SU-DHL-6 (cell line): Measurements from ENCODE around the gene PCDHA4.
"Not testable (repeated sequence)": the region's sequence is repeated elsewhere in the genome, so short reads cannot be mapped to it uniquely, and the experiment has no call there.

ENCODE experiments used
- H2AFZ ChIP-seq: fragments of 200-600 bp; sonication (generic); 2 replicates; pipeline ENCODE4 v1.6.1; 2014; ENCODE audit warnings: low read depth, mild to moderate bottlenecking, moderate library complexity, mixed read lengths, antibody characterized with exemption, low read length; ENCODE audit not compliant: severe bottlenecking
- H3F3A ChIP-seq: fragments of 200-600 bp; shearing (Covaris generic); 2 replicates; pipeline ENCODE4 v1.6.0; 2016; ENCODE audit warnings: antibody characterized with exemption, mild to moderate bottlenecking; ENCODE audit not compliant: insufficient read depth
- H3K27ac ChIP-seq: fragments of 200-600 bp; sonication (generic); 2 replicates; pipeline ENCODE4 v1.5.1; 2016; ENCODE audit warnings: low read depth, mild to moderate bottlenecking, low read length, moderate library complexity, mixed read lengths
- H3K27me3 ChIP-seq: fragments of 200-600 bp; sonication (generic), shearing (Covaris generic); 2 replicates; pipeline ENCODE4 v1.6.0; 2014; ENCODE audit warnings: mild to moderate bottlenecking, low read length
- H3K36me3 ChIP-seq: fragments of 200-600 bp; sonication (generic); 2 replicates; pipeline ENCODE4 v1.6.1; 2014; ENCODE audit warnings: mild to moderate bottlenecking, low read length, mixed read lengths
- H3K4me2 ChIP-seq: fragments of 300-600, 200-600 bp; shearing (Covaris generic), sonication (generic); 2 replicates; pipeline ENCODE4 v1.6.0; 2014; ENCODE audit warnings: low read length, low read depth, mild to moderate bottlenecking; ENCODE audit not compliant: poor library complexity, severe bottlenecking
- H3K4me3 ChIP-seq: fragments of 200-600 bp; sonication (generic); 2 replicates; pipeline ENCODE4 v1.5.1; 2014; ENCODE audit warnings: antibody characterized with exemption, low read length, mild to moderate bottlenecking, mixed read lengths; ENCODE audit not compliant: insufficient read depth, poor library complexity, severe bottlenecking
- H3K79me2 ChIP-seq: fragments of 200-600 bp; sonication (generic); 2 replicates; pipeline ENCODE4 v1.6.1; 2014; ENCODE audit warnings: mild to moderate bottlenecking, low read length, moderate library complexity; ENCODE audit not compliant: insufficient read depth
- H3K9ac ChIP-seq: fragments of 200-600 bp; sonication (generic); 2 replicates; pipeline ENCODE4 v1.7.0; 2014; ENCODE audit warnings: mild to moderate bottlenecking, low read length
- H3K9me2 ChIP-seq: fragments of 200-600 bp; sonication (generic); replicated peaks from 2 replicates; pipeline ENCODE4 v1.6.1; 2014; ENCODE audit warnings: low read length; ENCODE audit not compliant: insufficient read depth
- H3K9me3 ChIP-seq: fragments of 200-600 bp; sonication (generic); 2 replicates; pipeline ENCODE4 v1.6.1; 2014; ENCODE audit warnings: low read length, mixed read lengths; ENCODE audit not compliant: insufficient read depth
- H4K20me1 ChIP-seq: fragments of 200-600 bp; sonication (generic); 2 replicates; pipeline ENCODE4 v1.6.1; 2014; ENCODE audit warnings: low read depth, mild to moderate bottlenecking, antibody characterized with exemption, low read length, moderate library complexity, mixed read lengths
- CTCF ChIP-seq: fragments of 200-600 bp; sonication (generic); IDR thresholded peaks from one replicate; pipeline ENCODE4 v1.5.1; 2017; ENCODE audit warnings: antibody characterized with exemption, mild to moderate bottlenecking, low read length, moderate library complexity; ENCODE audit not compliant: insufficient read depth, poor library complexity, severe bottlenecking
- EZH2phosphoT487 ChIP-seq: fragments of 200-600 bp; sonication (generic), shearing (Covaris generic); conservative IDR thresholded peaks from 2 replicates; pipeline ENCODE4 v1.6.1; 2018; ENCODE audit warnings: mild to moderate bottlenecking, antibody characterized with exemption, low read length, moderate library complexity, mixed read lengths

The PCDHA4 gene

GRCh38 chr5:140849831-140850634 is 43.2 kb downstream of the PCDHA4 start:
- not testable (repeated sequence) for H3K9ac ChIP-seq, H2AFZ ChIP-seq, H3K27me3 ChIP-seq, H3K9me3 ChIP-seq, H3K4me3 ChIP-seq, H3K79me2 ChIP-seq, H3K36me3 ChIP-seq, H3K27ac ChIP-seq, H3K4me2 ChIP-seq, H4K20me1 ChIP-seq, H3K9me2 ChIP-seq, H3F3A ChIP-seq

DNA sequence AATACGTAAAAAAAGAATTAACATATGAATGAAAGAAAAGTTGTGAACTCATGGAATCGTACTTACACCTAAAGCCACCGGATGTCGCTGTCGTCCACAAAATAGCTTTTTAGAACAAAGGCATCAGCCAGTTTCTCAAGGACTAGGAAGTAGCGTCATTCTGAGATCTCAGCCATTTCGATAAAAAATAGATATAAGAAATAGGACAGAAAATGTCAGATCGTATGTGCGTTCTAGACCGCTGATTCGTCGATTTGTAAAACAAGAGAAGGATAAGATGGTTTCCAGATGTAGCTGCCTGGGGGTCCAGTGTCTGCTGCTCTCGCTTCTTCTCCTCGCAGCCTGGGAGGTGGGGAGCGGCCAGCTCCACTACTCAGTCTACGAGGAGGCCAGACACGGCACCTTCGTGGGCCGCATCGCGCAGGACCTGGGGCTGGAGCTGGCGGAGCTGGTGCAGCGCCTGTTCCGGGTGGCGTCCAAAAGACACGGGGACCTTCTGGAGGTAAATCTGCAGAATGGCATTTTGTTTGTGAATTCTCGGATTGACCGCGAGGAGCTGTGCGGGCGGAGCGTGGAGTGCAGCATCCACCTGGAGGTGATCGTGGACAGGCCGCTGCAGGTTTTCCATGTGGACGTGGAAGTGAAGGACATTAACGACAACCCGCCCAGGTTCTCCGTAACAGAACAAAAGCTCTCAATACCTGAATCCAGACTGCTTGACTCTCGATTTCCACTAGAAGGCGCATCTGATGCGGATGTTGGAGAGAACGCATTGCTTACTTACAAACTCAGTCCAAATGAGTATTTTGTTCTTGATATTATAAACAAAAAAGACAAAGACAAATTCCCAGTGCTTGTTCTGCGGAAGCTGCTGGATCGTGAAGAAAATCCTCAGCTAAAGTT is 49.2 kb downstream of the PCDHA4 start, which contains the start of gene PCDHA10:
PCDHA10 (plus strand) TSS at position 126 of the 903 bp plus-strand sequence; CDS start at position 278, 152 bp downstream.
- Histone ChIP-seq H3K27me3 (no peaks in the 10 kb centered on the region), H2AFZ (no peak within 1 kb of the TSS), H3K27ac (no peak within 1 kb of the TSS), H3K9ac (no peak within 1 kb of the TSS), H3K9me3 (no peaks in the 10 kb centered on the region), H3K4me3 (no peak within 1 kb of the TSS), H3K9me2 (no peaks in the 10 kb centered on the region), H3K36me3 (no peaks in the 10 kb centered on the region), H3F3A (no peaks in the 10 kb centered on the region), H3K79me2 (no peaks in the 10 kb centered on the region), H3K4me2 (no peak within 1 kb of the TSS), H4K20me1 (no peaks in the 10 kb centered on the region)
- peak; percentile 14 for TF ChIP-seq CTCF
- TF ChIP-seq EZH2phosphoT487, result no peak

GRCh38 chr5:140857177-140857986 is 50.5 kb downstream of the PCDHA4 start:
- TF ChIP-seq EZH2phosphoT487 (no peak), CTCF (no peak)
- Histone ChIP-seq H3K9me3 (no peaks in the 10 kb centered on the region), H3K9ac (no peak overlapping the region), H3F3A (no peaks in the 10 kb centered on the region), H2AFZ (no peak overlapping the region), H3K27me3 (no peaks in the 10 kb centered on the region), H3K4me2 (no peak overlapping the region), H3K4me3 (no peak overlapping the region), H3K9me2 (no peaks in the 10 kb centered on the region), H3K36me3 (no peaks in the 10 kb centered on the region), H3K79me2 (no peaks in the 10 kb centered on the region), H3K27ac (no peak overlapping the region), H4K20me1 (no peaks in the 10 kb centered on the region)
